ENCODE data around the gene B4GALNT3.

- TF ChIP-seq ZNF274 (IDR thresholded peaks at IDR 0.05; ENCODE audit: low read depth, low read length), result no peak
- TF ChIP-seq SUZ12 (IDR thresholded peaks at IDR 0.05; ENCODE audit: extremely low read depth, insufficient read depth, insufficient read length), result no peak
- TF ChIP-seq YY1 (IDR thresholded peaks at IDR 0.05; ENCODE audit: insufficient read depth, insufficient read length), result no peak
These were observed 70.6 kb downstream of the B4GALNT3 start for GRCh38 chr12:530308-530707.

All from NT2/D1 (cell line).